SK-N-MC (cell line): ENCODE data around the gene CHAC2.
A peak's percentile ranks its signal among the peaks of the same experiment; 100 is the strongest.

Experiments used
- DNase-seq: peaks from one replicate; pipeline ENCODE4 v3.0.0-alpha.2; 2011; ENCODE audit warnings: low read depth, low spot score
- H3K27ac ChIP-seq: fragments of 200-600 bp; sonication (generic); 2 replicates; pipeline ENCODE4 v1.5.1; 2016; ENCODE audit warnings: mixed run types
- H3K36me3 ChIP-seq: fragments of 200-600 bp; sonication (generic); 2 replicates; pipeline ENCODE4 v1.6.1; 2017; ENCODE audit warnings: antibody characterized with exemption, low read length, mixed read lengths; ENCODE audit not compliant: insufficient read depth
- H3K4me3 ChIP-seq: fragments of 200-600 bp; sonication (generic); 2 replicates; pipeline ENCODE4 v1.5.1; 2016
- H3K9ac ChIP-seq: fragments of 200-600 bp; sonication (generic); 2 replicates; pipeline ENCODE4 v1.8.0; 2017; ENCODE audit warnings: mixed run types, mixed read lengths; ENCODE audit not compliant: insufficient read length
- H3K9me3 ChIP-seq: fragments of 200-600 bp; sonication (generic); 2 replicates; pipeline ENCODE4 v1.6.1; 2017; ENCODE audit warnings: low read depth, mild to moderate bottlenecking, antibody characterized with exemption, low read length, moderate library complexity, mixed read lengths
- EZH2 ChIP-seq: fragments of 200-600 bp; sonication (generic); IDR thresholded peaks from one replicate; pipeline ENCODE4 v1.6.1; 2017; ENCODE audit warnings: antibody characterized with exemption
- FOXP2 ChIP-seq: optimal IDR thresholded peaks from 2 replicates; pipeline ENCODE3; 2011; ENCODE audit warnings: mild to moderate bottlenecking, moderate library complexity; ENCODE audit not compliant: insufficient read depth; ENCODE audit errors: extremely low read length, control extremely low read depth
- POLR2AphosphoS5 ChIP-seq: IDR thresholded peaks from 2 replicates; pipeline ENCODE4 v1.6.1; 2012; ENCODE audit warnings: mild to moderate bottlenecking, low read depth, low read length, borderline replicate concordance

The CHAC2 gene

GRCh38 chr2:53765767-53766166, 1.8 kb upstream of the CHAC2 start:
- DNase-seq = no peak
- Histone ChIP-seq H3K9ac (no peak overlapping the region), H3K27ac (no peak overlapping the region), H3K4me3 (no peak overlapping the region), H3K9me3 (no peaks in the 10 kb centered on the region), H3K36me3 (peaks cover 16% of the 10 kb centered on the region; the same call in 1 of the 2 replicates)
- TF ChIP-seq POLR2AphosphoS5 = no peak
- TF ChIP-seq FOXP2 = no peak
- TF ChIP-seq EZH2 = no peak

DNA sequence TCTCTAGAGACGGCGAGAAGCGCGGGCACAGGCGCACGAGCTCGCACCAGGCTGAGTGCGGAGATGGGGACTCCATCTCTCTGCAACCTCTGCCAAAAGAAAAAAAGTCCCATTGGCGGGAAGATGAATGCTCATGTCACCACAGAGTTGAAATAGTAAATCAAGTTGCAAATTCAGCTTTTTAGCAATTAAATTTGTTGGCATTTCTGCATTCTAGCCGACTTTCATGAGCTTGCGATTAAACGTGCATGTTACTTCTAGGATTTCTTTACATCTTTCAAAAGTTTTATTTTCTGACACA, 588 bp downstream of the CHAC2 start:
- H3K9me3 ChIP-seq = no peaks in the 10 kb centered on the region
- peak overlapping the region; percentile 80 for H3K9ac ChIP-seq
- peak overlapping the region; percentile 79 for H3K4me3 ChIP-seq
- no peak overlapping the region for H3K27ac ChIP-seq
- DNase-seq = no peak
- peaks cover 20% of the 10 kb centered on the region; the same call in 1 of the 2 replicates for H3K36me3 ChIP-seq
- TF ChIP-seq EZH2 (no peak), FOXP2 (no peak), POLR2AphosphoS5 (no peak)

DNA sequence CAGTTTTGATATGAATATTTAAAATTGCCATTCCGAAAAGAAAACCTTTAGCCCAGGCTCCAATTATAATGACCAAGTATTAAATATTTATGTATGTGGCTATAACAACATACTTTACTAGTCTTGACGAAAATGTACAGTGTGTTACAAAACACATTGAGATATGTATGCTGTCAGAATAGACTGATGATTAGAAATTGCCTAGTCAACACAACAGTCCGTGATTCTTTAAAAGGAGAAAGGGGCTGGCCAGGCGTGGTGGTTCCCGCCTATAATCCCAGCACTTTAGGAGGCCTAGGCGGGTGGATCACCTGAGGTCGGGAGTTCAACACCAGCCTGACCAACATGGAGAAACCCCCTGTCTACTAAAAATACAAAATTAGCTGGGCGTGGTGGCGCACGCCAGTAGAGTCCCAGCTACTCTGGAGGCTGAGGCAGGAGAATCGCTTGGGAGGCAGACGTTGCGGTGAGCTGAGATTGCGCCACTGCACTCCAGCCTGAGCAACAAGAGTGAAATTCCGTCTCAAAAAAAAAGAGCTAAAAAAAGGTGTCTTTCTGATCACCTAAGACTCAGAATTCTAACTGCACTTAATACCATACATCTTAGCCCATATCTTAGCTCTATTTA, 1.8 kb downstream of the CHAC2 start:
- peak overlapping the region; percentile 79; the same call in 1 of the 2 replicates for H3K4me3 ChIP-seq
- H3K36me3 ChIP-seq = peaks cover 12% of the 10 kb centered on the region; the same call in 1 of the 2 replicates
- no peak for TF ChIP-seq FOXP2
- TF ChIP-seq EZH2 = no peak
- no peak for TF ChIP-seq POLR2AphosphoS5
- peak overlapping the region; percentile 4; the same call in 1 of the 2 replicates for H3K27ac ChIP-seq
- H3K9me3 ChIP-seq = no peaks in the 10 kb centered on the region
- H3K9ac ChIP-seq = no peak overlapping the region
- no peak for DNase-seq

- TF ChIP-seq EZH2 (no peak), POLR2AphosphoS5 (no peak), FOXP2 (no peak)
- Histone ChIP-seq H3K27ac (peak overlapping the region; percentile 4; the same call in 1 of the 2 replicates), H3K36me3 (peaks cover 17% of the 10 kb centered on the region; the same call in 1 of the 2 replicates), H3K4me3 (no peak overlapping the region), H3K9ac (no peak overlapping the region), H3K9me3 (no peaks in the 10 kb centered on the region)
- DNase-seq = no peak
Observed at GRCh38 chr2:53770264-53770663, 2.7 kb downstream of the CHAC2 start.

DNA sequence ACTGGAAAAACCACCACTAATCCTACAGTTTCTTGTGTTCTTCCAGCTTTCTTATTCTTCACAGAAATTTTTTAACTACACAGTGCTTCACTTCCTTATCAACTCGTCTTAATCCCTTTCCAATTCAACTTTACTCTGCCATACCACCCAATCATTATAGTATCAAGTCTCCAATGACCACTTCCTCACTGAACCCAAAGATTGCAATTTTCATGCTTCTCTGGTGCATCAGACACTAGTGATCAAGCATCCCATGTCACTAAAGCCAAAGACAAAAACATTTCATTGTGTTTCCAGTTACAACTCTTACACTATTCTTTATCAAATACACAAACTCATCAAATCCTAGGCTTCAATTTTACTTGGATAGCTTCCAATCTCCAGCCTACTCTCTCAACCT, 9.5 kb downstream of the CHAC2 start:
- TF ChIP-seq EZH2 (no peak), POLR2AphosphoS5 (no peak), FOXP2 (no peak)

GRCh38 chr2:53778536-53779162, 11.0 kb downstream of the CHAC2 start:
- no peak for DNase-seq
- H3K4me3 ChIP-seq = no peak overlapping the region
- no peak overlapping the region for H3K9ac ChIP-seq
- peaks cover 36% of the 10 kb centered on the region for H3K36me3 ChIP-seq
- TF ChIP-seq FOXP2 (no peak), POLR2AphosphoS5 (no peak), EZH2 (no peak)
- H3K27ac ChIP-seq = no peak overlapping the region
- H3K9me3 ChIP-seq = no peaks in the 10 kb centered on the region

More for the DNA sequence above, 9.5 kb downstream of the CHAC2 start:
- peaks cover 42% of the 10 kb centered on the region for H3K36me3 ChIP-seq
- no peak overlapping the region for H3K9ac ChIP-seq
- H3K4me3 ChIP-seq = no peak overlapping the region
- DNase-seq = no peak
- H3K27ac ChIP-seq = no peak overlapping the region
- no peaks in the 10 kb centered on the region for H3K9me3 ChIP-seq

GRCh38 chr2:53780056-53780455, 12.5 kb downstream of the CHAC2 start:
- DNase-seq = no peak
- Histone ChIP-seq H3K9me3 (no peaks in the 10 kb centered on the region), H3K4me3 (no peak overlapping the region), H3K27ac (no peak overlapping the region), H3K9ac (no peak overlapping the region), H3K36me3 (peaks cover 30% of the 10 kb centered on the region)
- no peak for TF ChIP-seq EZH2

GRCh38 chr2:53782676-53783075, 15.1 kb downstream of the CHAC2 start:
- H3K36me3 ChIP-seq = peaks cover 30% of the 10 kb centered on the region
- no peak for DNase-seq
- H3K4me3 ChIP-seq = no peak overlapping the region
- TF ChIP-seq FOXP2 (no peak), EZH2 (no peak)
- no peaks in the 10 kb centered on the region for H3K9me3 ChIP-seq
- no peak overlapping the region for H3K27ac ChIP-seq
- H3K9ac ChIP-seq = no peak overlapping the region

DNA sequence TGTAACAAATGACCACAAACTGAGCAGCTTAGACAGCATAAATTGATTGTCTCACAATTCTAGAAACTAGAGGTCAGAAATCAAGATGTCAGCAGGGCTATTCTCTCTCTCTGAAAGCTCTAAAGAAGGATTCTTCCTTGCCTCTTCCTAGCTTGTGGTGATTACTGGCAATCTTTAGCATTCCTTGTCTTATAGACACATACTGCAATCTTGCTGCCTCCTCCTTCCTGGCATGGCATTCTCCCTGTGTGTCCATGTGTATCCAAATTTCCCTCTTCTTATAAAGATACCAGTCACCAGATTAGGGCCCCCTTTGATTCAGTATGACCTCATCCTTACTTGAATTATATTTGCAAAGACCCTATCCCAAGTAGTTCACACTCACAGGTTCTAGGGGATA, 16.8 kb downstream of the CHAC2 start:
- TF ChIP-seq FOXP2 = no peak
- no peak for TF ChIP-seq POLR2AphosphoS5
- no peak for TF ChIP-seq EZH2
- no peak for DNase-seq
- no peaks in the 10 kb centered on the region for H3K9me3 ChIP-seq
- H3K36me3 ChIP-seq = peaks cover 24% of the 10 kb centered on the region
- H3K27ac ChIP-seq = no peak overlapping the region
- no peak overlapping the region for H3K4me3 ChIP-seq
- no peak overlapping the region for H3K9ac ChIP-seq
